GM03348 (cell line): Measurements from ENCODE around the gene ZNF451.

ENCODE experiments used
- DNase-seq: peaks from one replicate; pipeline ENCODE4 v3.0.0; 2012; ENCODE audit warnings: low spot score

Gene ZNF451

GRCh38 chr6:57209030-57209429 lies 119.0 kb downstream of the ZNF451 start:
- no peak for DNase-seq

- no peak for DNase-seq
These were observed 120.1 kb downstream of the ZNF451 start for GRCh38 chr6:57210060-57210459.

- DNase-seq, result no peak
These were observed 125.3 kb downstream of the ZNF451 start for GRCh38 chr6:57215260-57215659.

- no peak for DNase-seq
These were observed 126.5 kb downstream of the ZNF451 start for GRCh38 chr6:57216235-57217101.

GRCh38 chr6:57217270-57217669 lies 127.3 kb downstream of the ZNF451 start:
- no peak for DNase-seq
